Measurements from ENCODE around the gene MYO5B.

The MYO5B gene

DNA sequence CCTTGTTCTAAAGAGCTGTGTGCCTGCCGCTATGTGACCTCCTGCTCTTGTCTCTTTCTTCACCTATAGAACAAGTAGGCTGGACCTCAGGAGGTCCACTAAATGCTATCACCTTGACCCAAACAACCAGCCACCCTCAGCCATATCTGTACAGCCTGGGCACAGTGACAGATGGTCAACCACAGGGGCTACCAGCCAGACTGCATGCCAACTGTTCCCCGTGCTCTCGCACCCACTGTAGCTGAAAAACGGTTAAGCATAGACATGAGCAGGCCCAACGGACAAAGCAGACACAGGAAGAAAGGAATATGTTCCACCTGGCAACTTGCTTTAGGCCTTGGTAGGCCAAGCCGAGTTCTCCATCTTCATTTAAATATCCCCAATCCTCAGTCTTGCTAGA lies 338.5 kb downstream of the MYO5B start:
- ChIA-PET POLR2A (no interaction called here), CTCF (interaction anchor here (0.8 to 14.4 kb wide), 8 partner anchors 10 to 345 kb away, joined by 3 to 349 read pairs (median 8); partner anchors contain the start of gene LIPG)
- TF ChIP-seq, protein P1, sequence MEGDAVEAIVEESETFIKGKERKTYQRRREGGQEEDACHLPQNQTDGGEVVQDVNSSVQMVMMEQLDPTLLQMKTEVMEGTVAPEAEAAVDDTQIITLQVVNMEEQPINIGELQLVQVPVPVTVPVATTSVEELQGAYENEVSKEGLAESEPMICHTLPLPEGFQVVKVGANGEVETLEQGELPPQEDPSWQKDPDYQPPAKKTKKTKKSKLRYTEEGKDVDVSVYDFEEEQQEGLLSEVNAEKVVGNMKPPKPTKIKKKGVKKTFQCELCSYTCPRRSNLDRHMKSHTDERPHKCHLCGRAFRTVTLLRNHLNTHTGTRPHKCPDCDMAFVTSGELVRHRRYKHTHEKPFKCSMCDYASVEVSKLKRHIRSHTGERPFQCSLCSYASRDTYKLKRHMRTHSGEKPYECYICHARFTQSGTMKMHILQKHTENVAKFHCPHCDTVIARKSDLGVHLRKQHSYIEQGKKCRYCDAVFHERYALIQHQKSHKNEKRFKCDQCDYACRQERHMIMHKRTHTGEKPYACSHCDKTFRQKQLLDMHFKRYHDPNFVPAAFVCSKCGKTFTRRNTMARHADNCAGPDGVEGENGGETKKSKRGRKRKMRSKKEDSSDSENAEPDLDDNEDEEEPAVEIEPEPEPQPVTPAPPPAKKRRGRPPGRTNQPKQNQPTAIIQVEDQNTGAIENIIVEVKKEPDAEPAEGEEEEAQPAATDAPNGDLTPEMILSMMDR (IDR thresholded peaks at IDR 0.05; ENCODE audit: insufficient read depth, low read length, missing control alignments): no peak
- H3K4me3 ChIP-seq (ENCODE audit: low read depth, low read length): no peak overlapping the region
- no peak for DNase-seq (ENCODE audit: low read depth, low spot score)

- no peak for DNase-seq (ENCODE audit: low read depth, low spot score)
- POLR2A ChIA-PET: no interaction called here
- CTCF ChIA-PET: interaction anchor here (0.8 to 14.4 kb wide), 8 partner anchors 8 to 344 kb away, joined by 3 to 349 read pairs (median 4); partner anchors contain the start of gene LIPG
- TF ChIP-seq, protein P1 (IDR thresholded peaks at IDR 0.05; ENCODE audit: insufficient read depth, low read length, missing control alignments): no peak
- no peak overlapping the region for H3K4me3 ChIP-seq (ENCODE audit: low read depth, low read length)
Observed at GRCh38 chr18:49855711-49856415, 339.1 kb downstream of the MYO5B start.

GRCh38 chr18:49854681-49855080 lies 340.3 kb downstream of the MYO5B start:
- ChIA-PET POLR2A (no interaction called here), CTCF (interaction anchor here (0.9 to 14.4 kb wide), 7 partner anchors 8 to 343 kb away, joined by 3 to 349 read pairs (median 5); partner anchors contain the start of gene LIPG)
- H3K4me3 ChIP-seq (ENCODE audit: low read depth, low read length): no peak overlapping the region
- no peak for DNase-seq (ENCODE audit: low read depth, low spot score)
- TF ChIP-seq, protein P1 (IDR thresholded peaks at IDR 0.05; ENCODE audit: insufficient read depth, low read length, missing control alignments): no peak

DNA sequence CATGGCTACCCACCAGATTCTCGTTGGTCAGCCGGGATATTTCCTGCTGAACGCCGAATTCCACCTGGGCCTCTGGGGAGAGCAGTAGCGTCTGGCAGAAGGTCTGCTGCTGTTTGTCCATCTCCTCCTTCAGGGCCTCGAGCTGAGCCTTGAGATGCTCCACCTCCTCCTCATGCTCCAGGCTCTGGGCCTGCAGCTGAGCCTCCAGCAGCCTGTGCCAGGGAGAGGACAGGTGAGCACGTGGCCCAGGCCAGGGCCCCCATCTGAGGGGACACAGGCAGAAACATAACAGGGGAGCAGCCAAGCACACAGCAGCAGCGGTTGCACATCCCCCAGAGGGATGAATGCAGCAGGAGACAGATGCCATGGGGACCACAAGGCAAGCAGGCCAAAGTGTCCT lies 341.5 kb downstream of the MYO5B start:
- POLR2A ChIA-PET: no interaction called here
- no peak for DNase-seq (ENCODE audit: low read depth, low spot score)
- TF ChIP-seq, protein P1 (IDR thresholded peaks at IDR 0.05; ENCODE audit: insufficient read depth, low read length, missing control alignments): no peak
- CTCF ChIA-PET: interaction anchor here (1.3 to 14.4 kb wide), 5 partner anchors 10 to 343 kb away, joined by 3 to 241 read pairs (median 6); partner anchors contain the start of gene LIPG
- H3K4me3 ChIP-seq (ENCODE audit: low read depth, low read length): no peak overlapping the region

DNA sequence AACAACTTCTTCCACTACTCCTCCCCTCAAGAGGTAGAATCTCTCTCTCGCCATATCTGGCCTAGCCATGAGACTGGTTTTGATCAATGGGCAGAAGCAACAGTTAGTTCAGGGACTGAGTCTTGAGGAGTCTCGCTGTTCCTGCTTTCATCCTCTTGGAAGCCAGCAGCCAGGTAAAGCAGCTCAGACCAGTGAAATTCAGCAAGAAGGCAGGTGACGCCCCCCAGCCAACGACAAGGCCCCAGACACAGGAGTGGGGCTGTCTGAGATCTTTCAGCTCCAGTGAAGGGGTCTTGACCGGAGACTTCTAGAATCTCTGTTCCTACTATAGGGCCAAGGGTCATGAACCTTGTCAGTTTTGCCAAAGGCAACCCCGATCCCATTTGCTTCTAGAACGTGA lies 341.9 kb downstream of the MYO5B start:
- DNase-seq (ENCODE audit: low read depth, low spot score): no peak
- POLR2A ChIA-PET: no interaction called here
- no peak overlapping the region for H3K4me3 ChIP-seq (ENCODE audit: low read depth, low read length)
- TF ChIP-seq, protein P1 (IDR thresholded peaks at IDR 0.05; ENCODE audit: insufficient read depth, low read length, missing control alignments): no peak
- CTCF ChIA-PET: interaction anchor here (1.3 to 14.4 kb wide), 3 partner anchors 292 to 342 kb away, joined by 3 to 241 read pairs (median 6); partner anchors contain the start of gene LIPG

DNA sequence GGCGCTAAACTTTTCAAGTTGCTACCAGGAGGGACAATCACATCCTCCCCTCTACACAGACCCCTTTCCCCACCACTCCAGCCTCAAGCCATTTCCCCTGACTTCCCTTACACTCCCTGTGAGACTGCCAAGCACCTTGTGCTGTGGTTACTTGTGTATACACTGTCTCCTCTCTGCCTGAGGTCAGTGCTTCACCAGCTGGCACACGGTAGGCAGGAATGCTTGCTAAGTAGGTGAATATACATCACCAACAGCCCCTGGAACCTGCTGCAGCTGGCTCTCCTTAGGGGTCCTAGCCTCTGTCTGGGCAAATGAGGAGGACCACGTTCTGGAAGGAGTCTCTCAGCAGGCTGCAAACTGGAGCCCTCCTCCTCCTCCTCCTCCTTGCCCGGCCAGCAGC lies 343.3 kb downstream of the MYO5B start:
- DNase-seq (ENCODE audit: low read depth, low spot score): no peak
- CTCF ChIA-PET: interaction anchor here (1.4 to 14.4 kb wide), 5 partner anchors 8 to 342 kb away, joined by 4 to 241 read pairs (median 20); partner anchors contain the start of gene LIPG
- no peak overlapping the region for H3K4me3 ChIP-seq (ENCODE audit: low read depth, low read length)
- TF ChIP-seq, protein P1 (IDR thresholded peaks at IDR 0.05; ENCODE audit: insufficient read depth, low read length, missing control alignments): no peak
- POLR2A ChIA-PET: no interaction called here
